ENCODE measurements around the gene HEBP2.
"Not testable (repeated sequence)": the region's sequence is repeated elsewhere in the genome, so short reads cannot be mapped to it uniquely, and the experiment has no call there.

The HEBP2 gene

DNA sequence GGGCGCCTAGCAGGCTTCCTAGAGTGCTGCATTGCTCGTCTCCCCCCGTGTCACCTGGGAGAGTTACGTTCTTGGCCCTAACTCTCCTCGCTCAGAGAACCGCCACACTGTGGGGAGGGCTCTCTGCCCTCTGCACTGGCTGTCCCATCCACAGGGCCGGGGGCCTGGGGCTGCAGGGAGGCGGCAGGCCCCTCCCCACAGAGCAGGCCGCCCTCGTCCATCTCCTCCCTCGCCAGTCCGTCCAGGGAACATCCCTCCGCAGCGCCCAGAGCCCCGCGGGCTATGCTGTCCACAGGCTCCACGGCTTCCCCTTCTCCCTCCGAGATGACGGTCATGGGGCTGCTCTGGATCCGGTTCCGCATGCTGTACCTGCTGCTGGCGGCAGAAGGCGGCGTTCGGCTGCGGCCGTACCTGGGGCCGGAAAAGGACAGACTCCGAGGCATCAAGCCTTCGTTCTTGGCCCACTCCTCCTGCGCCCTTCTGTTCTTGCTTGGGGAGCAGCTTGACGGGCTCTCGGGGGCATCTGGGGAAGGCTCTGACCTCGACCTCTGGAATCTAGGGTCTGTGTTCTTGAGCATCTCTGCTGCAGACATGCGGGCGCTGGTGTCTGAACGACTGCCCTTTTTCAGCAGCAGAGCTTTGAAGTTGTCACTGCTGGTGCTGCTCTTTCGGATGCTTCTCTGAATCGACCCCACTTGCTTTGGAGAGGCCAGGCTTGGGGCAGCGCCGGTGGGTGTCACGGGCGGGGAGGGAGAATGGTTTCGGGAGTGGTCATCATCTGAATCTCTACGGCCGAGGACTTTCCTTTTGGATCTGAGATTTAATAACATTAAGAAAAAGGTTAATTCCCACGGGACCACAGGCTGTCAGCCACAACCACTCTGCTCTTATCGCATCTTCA lies 20.2 kb downstream of the HEBP2 start:
- no peak for DNase-seq (ENCODE audit: low spot score)

DNA sequence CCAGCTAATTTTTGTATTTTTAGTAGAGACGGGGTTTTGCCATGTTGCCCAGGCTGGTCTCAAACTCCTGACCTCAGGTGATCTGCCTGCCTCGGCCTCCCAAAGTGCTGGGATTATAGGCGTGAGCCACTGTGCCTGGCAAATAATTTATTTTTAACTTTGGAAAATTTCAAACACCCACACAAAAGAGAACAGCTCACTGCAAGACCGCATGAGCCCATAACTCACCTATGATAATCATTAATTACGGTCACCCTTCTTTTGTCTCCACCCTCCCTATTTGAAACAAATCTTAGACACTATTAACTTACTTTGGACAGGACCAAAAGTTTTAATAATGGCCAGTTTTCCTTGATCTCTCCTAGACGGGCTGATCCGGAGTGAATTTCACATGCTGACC lies 21.2 kb downstream of the HEBP2 start:
- not testable (repeated sequence) for DNase-seq (ENCODE audit: low spot score)

DNA sequence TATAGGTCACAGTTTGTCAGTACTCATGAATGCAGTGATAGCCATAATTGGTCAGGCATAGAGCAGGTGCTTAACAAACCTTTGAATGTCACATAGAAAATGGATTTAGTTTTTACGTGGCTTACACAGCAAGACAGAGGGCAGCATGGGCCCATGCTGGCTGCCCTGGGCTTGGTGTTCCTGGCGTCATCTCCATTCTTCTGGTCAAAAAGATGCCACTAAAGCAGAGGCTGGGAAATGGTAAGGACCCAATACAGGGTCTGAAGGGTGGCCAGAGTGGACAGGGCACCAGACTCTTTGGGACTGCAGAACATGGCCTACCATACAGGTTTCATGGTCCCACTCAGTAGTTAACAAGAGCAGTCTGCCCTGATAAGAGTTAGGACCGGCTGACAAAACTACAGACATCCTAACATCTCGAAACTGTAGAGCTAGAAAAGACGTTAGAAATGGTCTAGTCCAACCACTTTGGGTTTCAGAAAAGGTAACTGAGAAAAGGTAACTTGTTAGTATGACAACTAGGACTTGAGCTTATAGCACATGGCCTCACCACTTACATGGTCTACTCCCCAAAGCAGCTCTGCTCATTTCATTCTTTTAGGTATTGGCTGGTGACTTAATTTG lies 22.6 kb downstream of the HEBP2 start:
- no peak for DNase-seq (ENCODE audit: low spot score)

DNA sequence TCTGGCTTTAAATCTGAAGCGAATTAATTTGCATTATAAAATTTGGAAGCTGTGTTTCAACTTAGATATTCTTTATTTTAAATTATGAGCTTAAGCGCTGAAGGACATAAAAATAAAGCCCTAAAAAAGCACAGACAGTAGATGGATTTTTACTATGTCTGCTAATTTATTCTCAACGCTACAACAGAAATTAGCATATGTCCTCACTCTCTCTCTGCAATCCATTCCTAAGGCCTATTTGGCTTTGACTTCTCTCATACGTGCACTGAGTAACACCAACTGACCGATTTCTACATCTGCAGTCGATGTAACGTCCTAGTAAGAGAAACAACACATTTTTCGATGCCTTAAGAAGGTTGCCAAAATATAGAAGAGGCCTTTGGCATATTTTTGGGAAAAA lies 23.7 kb downstream of the HEBP2 start:
- DNase-seq (ENCODE audit: low spot score) = no peak

DNA sequence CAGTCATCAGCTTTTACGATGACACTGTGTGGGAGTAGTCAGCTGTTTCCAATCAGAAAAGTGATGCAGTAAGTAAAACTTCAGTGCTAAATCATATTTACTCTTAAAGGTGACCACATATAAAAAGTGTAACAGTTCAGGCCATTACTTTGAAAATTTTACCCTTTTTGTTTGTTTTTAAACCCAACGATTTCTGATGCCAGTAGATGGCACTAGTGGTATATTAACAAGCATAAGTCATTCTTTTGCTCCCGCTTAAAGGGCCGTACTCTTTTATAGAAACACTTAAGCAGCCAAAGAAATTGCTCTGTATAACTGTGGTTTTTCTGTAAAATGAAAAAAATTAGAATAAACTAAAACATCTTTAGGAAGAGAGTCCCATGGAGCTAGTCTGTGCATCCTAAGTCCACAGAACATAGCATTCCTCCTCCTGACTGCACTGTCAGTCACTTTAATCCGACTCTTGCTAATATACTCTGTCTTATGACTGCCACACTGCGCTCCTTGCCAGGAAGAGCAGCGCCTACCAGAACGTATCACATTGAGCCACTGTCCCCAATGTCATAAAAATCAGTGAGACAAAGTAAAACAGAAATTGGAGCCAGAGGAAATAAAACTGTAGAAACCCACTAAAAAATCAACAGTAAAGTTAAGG lies 25.0 kb downstream of the HEBP2 start:
- DNase-seq (ENCODE audit: low spot score) = peak; percentile 50

DNA sequence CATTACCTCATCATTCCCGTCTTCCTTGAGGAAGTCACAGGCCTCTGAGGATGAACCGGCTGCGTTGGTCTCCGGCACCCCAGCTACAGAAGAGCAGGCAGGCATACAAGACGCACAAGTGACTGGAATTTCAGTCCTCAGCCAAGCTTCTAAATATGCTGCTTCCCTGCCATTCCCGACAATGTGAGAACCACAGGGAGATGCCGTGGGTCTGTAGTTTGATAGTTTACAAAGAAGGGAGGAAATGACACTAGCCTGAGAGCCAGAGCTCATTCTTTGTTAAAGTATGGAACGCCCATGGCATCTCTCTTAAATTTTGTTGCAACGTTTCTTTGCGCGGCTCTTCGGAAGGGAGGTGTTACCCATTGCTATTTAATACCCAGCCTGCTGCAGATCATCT lies 25.7 kb downstream of the HEBP2 start:
- DNase-seq (ENCODE audit: low spot score) = no peak

DNA sequence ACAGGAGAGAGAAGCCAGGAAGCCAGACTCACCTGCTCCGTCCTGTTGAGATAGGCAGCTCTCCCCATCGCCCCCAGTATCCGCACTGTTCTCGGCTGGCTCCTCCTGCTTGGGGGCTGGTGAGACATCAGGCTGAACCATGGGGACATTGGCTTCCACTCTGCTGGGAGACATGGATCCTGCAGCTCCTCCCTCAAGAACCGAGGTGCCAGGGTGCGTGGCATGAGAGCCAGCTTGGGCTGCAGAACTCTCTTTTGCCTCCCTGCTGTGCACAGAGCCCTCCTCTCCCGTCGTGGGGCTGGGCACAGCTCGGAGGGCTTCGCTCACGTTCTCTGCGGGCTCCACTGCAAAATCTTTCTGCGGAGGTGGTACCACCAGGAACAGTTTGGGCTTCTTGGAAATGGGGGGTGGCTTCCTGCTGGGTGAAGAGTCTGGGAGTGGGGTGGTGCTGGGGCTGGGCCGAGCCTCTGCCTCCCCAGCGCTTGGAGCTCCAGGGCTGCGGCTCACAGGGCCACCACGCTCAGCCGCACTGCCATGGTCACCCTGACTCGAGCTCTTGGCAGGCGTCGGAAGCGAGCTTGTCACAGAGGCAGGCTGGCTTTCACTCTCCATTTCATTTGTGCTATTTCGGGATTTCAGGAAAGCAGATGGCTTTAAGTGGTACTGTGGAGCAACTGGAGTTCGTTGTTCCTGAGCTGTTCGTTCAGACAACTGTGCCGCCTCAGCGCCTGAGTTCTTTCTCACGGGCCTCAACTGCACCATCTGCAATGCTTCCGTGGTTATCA lies 26.5 kb downstream of the HEBP2 start:
- no peak for DNase-seq (ENCODE audit: low spot score)

DNA sequence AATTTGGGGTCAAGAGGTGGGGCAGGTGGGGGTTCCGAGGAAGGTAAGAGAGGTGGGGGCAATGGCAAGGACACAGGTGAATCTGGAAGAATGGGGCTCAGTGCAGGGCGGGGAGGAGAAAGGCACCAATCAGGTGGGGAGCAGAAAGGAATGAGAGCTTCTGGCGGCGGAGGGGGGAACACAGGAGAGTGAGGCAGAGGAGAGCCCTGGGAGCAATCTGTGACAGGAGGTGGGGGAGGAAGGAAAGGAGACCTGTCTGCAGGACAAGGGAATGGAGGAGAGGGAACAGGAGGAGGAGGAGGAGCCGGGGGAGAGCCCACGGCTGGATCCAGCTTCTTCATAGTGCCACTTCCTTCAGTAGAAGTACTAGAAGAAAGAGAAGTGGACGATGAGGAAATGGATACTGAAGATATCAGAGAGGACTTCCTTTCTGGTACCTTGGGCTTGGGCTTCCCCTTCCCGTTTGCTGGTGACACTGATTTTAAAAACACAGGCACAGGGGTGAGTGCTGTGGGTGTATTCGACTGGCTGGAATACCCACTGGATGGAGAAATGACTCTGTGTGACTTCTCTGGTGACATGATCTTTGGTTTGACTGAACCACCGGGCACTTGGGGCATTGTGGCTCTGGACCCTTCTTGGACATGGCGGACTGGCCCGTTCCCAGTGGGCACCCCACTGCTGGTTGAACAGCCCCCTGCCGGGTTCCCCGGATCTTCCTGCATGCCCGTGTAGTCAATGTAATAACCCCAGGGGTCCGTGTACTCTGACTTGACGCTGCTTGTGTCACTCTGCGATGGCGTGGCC lies 27.4 kb downstream of the HEBP2 start:
- no peak for DNase-seq (ENCODE audit: low spot score)

DNA sequence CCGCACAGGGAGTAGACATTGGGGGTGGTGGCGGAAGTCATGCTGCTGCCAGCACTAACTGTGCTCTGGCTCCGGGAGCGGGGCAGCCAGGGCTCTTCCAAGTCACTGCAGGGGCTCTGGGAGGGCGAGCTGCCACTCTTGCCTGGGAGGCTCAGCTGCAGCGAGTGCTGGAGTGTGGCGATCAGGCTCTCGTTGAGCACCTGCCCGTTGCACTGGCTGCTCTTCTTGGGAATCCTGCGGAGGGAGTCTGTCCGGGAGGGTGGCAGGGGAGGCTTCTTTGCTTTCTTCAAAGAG lies 28.0 kb downstream of the HEBP2 start:
- no peak for DNase-seq (ENCODE audit: low spot score)

DNA sequence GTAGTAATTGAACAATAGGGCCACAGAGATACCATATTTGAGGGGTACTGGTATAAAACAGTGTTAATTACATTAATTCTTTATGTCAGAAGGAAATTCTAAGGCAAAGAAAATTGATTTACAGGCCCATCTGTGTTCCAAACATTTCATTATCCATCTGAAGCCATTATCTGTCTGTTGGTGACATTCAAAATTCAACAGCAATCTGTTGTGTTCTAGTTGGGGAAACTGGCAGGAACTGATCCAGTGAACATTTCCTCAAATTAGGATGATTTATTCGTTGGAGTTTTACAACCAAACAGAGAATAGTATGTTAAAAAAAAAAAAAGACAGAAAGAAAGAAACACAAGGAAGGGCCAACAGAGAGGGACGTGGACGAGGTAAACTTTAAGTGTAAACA lies 30.1 kb downstream of the HEBP2 start:
- DNase-seq (ENCODE audit: low spot score) = no peak

DNA sequence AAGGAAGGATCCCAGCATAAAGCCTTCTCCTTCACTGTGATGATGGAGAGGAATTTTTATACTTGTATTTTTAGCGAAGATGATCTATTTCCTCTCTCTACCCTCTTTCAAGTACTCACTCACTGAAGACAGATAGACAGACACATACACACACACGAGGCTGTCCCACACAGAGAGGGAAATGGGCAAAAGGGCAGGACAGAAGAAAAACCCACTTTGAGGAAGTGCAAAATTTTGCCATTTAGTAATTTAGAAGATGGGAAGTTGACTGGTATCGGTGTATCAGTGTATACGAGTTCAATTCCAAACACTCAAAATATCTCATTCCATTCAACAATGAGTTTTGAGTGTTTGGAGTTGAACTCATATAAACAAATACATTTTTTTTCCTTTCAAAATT lies 30.9 kb downstream of the HEBP2 start:
- DNase-seq (ENCODE audit: low spot score) = no peak

DNA sequence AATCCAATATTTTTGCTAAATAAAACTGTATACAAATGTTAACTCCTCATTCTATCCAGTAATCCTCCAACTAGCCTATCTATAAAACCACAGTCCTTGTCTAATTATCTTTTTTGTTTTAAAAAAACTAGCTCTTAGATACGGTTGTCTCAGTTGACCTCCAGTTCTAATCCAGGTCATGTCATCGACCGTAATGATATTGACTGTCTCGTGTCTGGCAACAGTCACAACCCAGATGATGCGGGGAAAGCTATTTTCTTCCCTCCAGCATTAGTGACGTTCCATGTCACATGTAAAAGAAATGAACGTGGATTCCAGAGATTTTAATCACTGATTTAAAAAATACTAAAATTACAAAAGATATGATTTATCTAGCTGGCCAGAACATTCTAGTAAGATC lies 35.5 kb downstream of the HEBP2 start:
- DNase-seq (ENCODE audit: low spot score) = no peak

DNA sequence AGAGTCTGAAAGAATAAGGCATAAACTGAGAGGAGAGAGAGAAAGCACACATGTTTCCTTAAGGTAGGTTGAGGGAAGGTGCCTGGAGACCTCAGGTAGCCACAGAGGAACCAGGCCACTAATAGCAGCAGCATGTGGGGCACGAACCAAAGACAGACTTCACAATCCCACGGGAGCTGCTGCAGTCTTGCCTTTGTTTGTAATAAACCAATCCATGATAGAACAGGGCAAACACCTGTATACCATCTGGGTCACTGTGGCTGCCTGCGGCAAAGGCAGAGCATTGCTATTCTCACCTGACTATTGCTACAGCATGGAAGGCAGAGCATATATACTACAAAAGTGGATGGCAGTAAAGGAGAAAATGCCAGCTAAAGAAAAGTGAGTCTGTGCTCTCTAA lies 36.3 kb downstream of the HEBP2 start:
- DNase-seq (ENCODE audit: low spot score) = no peak

DNA sequence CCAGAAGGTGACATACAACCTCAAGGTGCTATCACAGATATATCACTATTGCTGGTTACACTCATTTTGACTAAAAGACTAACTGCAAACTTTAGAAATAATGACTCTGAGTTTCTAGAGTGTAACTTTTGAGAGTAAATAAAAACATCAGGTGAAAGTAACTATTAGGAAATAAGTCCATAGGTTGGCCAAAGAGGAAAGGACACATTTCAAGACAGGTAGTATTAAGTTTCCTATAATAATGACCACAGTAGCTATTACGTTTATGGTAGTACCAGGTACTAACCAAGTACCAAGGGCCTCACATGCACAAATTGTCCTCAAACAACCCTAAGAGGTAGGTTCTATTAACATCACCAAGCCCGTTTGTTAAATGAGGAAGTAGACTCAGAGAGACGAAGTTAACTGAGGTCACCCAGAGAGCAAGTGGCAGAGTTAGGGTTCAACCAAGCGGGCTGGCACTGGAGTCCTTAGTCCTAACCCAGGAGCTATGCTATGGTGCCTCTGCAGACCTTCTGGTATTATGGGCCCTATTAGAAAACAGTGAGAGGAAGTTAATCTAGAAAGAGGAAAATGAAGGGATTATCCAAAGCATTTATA lies 36.8 kb downstream of the HEBP2 start:
- DNase-seq (ENCODE audit: low spot score) = no peak

DNA sequence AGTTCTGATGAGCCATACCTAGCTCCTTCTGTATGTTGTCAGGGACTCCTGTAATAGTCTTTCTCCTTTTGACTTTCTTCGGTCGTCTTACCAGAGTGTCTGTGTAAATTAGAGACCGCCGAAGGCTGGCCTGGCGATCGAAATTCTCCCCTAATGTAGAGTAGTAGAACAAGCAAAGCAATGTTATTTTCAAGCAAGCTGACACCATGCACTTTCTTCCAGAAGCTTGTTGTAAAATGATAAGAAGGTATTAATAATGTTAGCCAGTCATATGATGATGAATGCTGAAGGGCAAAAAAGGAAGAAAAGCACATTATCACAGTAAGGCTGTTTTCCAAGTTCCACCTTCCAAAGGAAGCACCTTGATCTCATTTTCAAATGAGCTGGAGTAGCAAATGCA lies 37.9 kb downstream of the HEBP2 start:
- DNase-seq (ENCODE audit: low spot score) = no peak

DNA sequence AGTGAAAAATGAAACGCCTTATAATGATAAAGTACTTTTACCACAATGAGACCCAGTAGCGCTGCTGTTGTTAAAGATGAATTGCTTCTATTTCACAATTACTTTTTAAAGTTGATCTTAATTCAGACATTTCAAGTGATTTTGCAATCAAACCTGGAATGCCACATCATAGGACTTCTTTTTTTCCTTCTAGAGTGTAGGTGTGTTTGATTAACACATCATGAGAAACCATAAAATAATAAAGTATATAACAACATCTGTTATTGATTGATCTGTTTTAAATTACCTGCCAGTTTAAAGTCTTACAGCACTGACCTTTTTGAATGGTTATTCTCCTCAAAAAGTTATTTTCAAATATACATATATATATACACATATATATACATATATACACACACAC lies 38.6 kb downstream of the HEBP2 start:
- DNase-seq (ENCODE audit: low spot score) = no peak

DNA sequence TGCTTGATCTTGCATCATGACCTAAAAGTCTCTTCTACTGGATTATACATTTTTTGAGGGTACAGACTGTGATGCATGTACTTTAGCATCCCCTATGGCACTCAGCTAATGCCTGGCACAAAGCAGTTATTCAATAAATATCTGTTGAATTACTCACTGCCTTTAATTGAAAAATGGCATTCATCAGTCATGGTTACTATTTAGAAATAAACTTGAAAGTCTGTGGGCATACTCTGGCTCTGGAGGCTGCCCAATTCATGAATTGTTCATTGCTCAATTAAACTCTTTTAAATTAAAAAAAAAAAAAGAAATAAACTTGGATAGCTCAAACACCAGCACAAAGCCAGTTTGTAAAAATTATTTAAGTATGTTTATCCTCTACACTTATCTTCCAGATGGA lies 40.0 kb downstream of the HEBP2 start:
- no peak for DNase-seq (ENCODE audit: low spot score)

DNA sequence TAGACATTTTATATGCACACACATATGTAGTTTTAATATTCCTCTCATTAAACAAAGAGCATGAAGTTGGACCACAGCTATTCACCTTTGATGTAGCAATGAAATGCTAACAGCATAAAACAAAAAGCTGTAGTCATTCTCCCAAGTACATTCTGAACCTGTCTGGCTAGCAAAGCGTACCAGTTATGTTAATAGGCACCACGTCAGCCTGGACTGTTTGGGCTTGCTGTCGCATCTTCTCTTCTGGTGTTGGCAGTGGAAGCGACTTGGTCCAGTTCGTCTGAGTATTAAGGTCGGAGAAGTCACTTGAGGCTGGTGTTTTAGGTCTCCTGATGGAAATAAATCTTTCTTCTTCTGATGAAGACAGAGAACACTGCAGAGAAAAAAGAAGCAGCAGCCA lies 42.8 kb downstream of the HEBP2 start:
- DNase-seq (ENCODE audit: low spot score) = no peak

DNA sequence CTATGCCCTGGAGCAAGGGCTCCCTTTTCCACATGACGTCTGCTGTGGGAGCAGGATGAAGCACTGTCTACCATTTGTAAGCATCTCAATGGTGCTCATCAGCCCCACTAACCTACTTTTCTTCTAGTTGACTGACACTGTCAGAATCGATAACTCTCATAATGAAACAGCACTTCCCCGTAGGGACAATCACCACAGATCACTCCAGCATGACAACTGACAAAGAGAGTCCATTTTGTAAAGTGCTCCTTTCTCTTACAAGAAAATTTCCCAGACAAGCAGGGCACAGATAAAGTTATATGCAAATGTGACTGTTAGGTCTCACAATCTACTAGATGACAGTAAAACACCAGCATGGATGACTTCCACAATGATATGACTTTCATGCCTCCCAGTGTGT lies 46.4 kb downstream of the HEBP2 start:
- DNase-seq (ENCODE audit: low spot score) = peak; percentile 38

DNA sequence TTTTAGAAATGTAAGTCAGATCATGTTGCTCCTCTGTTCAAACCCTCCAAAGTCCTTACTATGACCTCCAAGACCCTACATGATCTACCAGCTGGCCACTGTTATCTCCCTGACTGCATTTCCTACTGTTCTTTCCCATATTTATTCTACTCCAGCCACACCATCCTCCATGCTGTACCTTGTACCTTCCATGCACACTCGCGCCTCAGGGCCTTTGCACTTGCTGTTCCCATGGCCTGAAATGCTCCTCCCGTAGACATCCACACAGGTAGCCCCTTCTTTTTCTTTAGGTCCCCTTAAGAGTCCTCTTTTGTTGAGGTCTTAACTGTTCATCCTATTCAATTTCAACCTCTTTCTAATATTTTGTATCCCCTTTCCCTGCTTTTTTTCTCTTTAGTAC lies 47.0 kb downstream of the HEBP2 start:
- no peak for DNase-seq (ENCODE audit: low spot score)

DNA sequence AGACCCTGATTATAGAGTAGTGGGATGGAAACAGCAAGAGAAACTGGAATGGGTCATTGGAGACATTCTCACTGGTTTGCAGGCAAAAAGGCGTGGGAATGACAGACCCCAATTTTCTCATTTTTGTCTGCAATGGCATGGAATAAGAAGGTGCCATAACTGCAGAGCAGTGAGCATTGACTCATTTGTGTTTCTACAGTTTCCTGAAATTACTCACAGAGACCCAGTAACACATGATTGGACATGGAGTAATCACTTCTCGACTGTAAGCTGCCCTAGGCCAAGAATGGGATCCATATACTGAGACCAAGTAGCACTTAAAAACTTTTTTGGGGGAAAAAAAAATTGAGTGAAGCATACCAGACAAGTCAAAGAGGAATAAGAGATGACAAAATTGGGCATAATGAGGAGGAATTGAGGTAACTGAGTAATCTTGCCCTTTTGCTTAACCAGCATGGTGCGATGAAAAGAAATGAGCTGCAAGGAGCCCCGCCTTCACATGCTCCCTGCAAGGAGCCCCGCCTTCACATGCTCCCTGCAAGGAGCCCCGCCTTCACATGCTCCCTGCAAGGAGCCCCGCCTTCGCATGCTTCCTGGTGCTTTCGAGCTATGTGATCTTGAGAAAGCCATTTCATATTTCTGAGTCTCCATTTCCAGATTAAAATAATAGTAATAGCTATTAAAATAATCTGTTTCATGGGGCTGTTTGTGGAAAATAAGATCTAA lies 51.1 kb downstream of the HEBP2 start:
- DNase-seq (ENCODE audit: low spot score) = peak; percentile 69

Measured in activated CD4-positive, alpha-beta T cell treated with anti-CD3 and anti-CD28 coated beads, Interleukin-2, Interleukin-4, amounts not matched to agents 100 ng/mL and 50 ng/mL, durations not matched to agents 16 hours and 8 hours (primary cell).